ENCODE data around the gene NAA16.
"Not testable (repeated sequence)": the region's sequence is repeated elsewhere in the genome, so short reads cannot be mapped to it uniquely, and the experiment has no call there.

NAA16 gene

DNA sequence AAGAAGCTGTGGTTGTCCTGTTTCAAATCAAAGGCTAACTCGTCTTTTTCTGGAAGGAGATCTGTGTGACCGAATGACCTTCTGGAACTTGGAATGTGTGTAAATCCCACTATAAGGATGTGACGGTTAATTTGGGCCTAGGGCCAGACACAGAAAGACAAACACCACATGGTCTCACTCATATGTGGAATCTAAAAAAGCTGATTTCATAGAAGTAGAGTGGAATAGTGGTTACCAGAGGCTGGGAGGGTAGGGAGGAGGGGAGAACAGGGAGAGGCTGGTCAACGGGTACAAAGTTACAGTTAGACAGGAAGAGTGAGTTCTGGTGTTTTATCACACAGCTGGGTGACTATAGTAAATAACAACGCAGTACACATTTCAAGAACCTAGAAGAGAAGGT is 107.0 kb downstream of the NAA16 start:
- no peaks in the 10 kb centered on the region for H3K4me1 ChIP-seq (ENCODE audit: control insufficient read depth, low read depth, low read length)
- no peak overlapping the region for H3K4me3 ChIP-seq (ENCODE audit: low read length)
- no peaks in the 10 kb centered on the region for H3K27me3 ChIP-seq (ENCODE audit: control insufficient read depth, insufficient read depth, low read length)
- H3K36me3 ChIP-seq (ENCODE audit: control insufficient read depth, low read depth, low read length) = no peaks in the 10 kb centered on the region
- no peak overlapping the region for H3K9ac ChIP-seq (ENCODE audit: low read length)
- H3K9me3 ChIP-seq (ENCODE audit: control insufficient read depth, low read depth, low read length) = no peaks in the 10 kb centered on the region
- no peak overlapping the region for H3K27ac ChIP-seq (ENCODE audit: low read length)

GRCh38 chr13:41418731-41419130 is 107.7 kb downstream of the NAA16 start:
- Histone ChIP-seq H3K4me1 (ENCODE audit: control insufficient read depth, low read depth, low read length) (no peaks in the 10 kb centered on the region), H3K9me3 (ENCODE audit: control insufficient read depth, low read depth, low read length) (no peaks in the 10 kb centered on the region), H3K27me3 (ENCODE audit: control insufficient read depth, insufficient read depth, low read length) (no peaks in the 10 kb centered on the region), H3K4me3 (ENCODE audit: low read length) (no peak overlapping the region), H3K9ac (ENCODE audit: low read length) (no peak overlapping the region), H3K27ac (ENCODE audit: low read length) (no peak overlapping the region), H3K36me3 (ENCODE audit: control insufficient read depth, low read depth, low read length) (no peaks in the 10 kb centered on the region)

GRCh38 chr13:41419206-41419605 is 108.1 kb downstream of the NAA16 start:
- Histone ChIP-seq H3K9me3 (ENCODE audit: control insufficient read depth, low read depth, low read length) (no peaks in the 10 kb centered on the region), H3K36me3 (ENCODE audit: control insufficient read depth, low read depth, low read length) (no peaks in the 10 kb centered on the region), H3K9ac (ENCODE audit: low read length) (no peak overlapping the region), H3K27ac (ENCODE audit: low read length) (no peak overlapping the region), H3K4me3 (ENCODE audit: low read length) (no peak overlapping the region), H3K4me1 (ENCODE audit: control insufficient read depth, low read depth, low read length) (no peaks in the 10 kb centered on the region), H3K27me3 (ENCODE audit: control insufficient read depth, insufficient read depth, low read length) (no peaks in the 10 kb centered on the region)

- H3K9ac ChIP-seq (ENCODE audit: low read length) = no peak overlapping the region
- no peaks in the 10 kb centered on the region for H3K36me3 ChIP-seq (ENCODE audit: control insufficient read depth, low read depth, low read length)
- H3K4me3 ChIP-seq (ENCODE audit: low read length) = no peak overlapping the region
- no peaks in the 10 kb centered on the region for H3K9me3 ChIP-seq (ENCODE audit: control insufficient read depth, low read depth, low read length)
- no peaks in the 10 kb centered on the region for H3K27me3 ChIP-seq (ENCODE audit: control insufficient read depth, insufficient read depth, low read length)
- no peak overlapping the region for H3K27ac ChIP-seq (ENCODE audit: low read length)
- H3K4me1 ChIP-seq (ENCODE audit: control insufficient read depth, low read depth, low read length) = no peaks in the 10 kb centered on the region
Measured at GRCh38 chr13:41420146-41420545, 109.1 kb downstream of the NAA16 start.

DNA sequence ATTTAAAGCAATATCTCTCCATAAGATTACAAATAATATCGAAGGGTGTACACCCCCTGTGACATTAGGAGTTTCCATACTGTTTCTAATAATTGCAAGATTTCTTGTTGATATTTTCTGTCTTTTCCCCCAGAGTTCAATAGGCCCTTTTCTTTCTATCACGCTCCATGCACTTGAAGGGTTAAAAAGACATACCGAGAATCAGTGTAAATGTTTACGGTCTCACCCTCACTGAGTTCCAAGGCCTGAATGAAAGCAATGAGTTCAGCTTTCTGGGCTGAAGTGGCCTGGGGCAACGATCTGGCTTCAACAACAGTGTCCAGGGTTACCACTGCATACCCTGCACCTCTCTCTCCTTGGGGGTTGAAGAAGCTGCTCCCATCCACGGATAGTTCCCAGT is 110.3 kb downstream of the NAA16 start:
- H3K4me3 ChIP-seq (ENCODE audit: low read length); H3K9me3 ChIP-seq (ENCODE audit: control insufficient read depth, low read depth, low read length); H3K36me3 ChIP-seq (ENCODE audit: control insufficient read depth, low read depth, low read length); H3K27me3 ChIP-seq (ENCODE audit: control insufficient read depth, insufficient read depth, low read length); H3K9ac ChIP-seq (ENCODE audit: low read length); H3K4me1 ChIP-seq (ENCODE audit: control insufficient read depth, low read depth, low read length); H3K27ac ChIP-seq (ENCODE audit: low read length): not testable (repeated sequence)

- not testable (repeated sequence) for H3K27ac ChIP-seq (ENCODE audit: low read length); H3K4me3 ChIP-seq (ENCODE audit: low read length); H3K4me1 ChIP-seq (ENCODE audit: control insufficient read depth, low read depth, low read length); H3K36me3 ChIP-seq (ENCODE audit: control insufficient read depth, low read depth, low read length); H3K9me3 ChIP-seq (ENCODE audit: control insufficient read depth, low read depth, low read length); H3K27me3 ChIP-seq (ENCODE audit: control insufficient read depth, insufficient read depth, low read length); H3K9ac ChIP-seq (ENCODE audit: low read length)
Measured at GRCh38 chr13:41421983-41422382, 110.9 kb downstream of the NAA16 start.

GRCh38 chr13:41423259-41423658 is 112.2 kb downstream of the NAA16 start:
- H3K4me3 ChIP-seq (ENCODE audit: low read length); H3K36me3 ChIP-seq (ENCODE audit: control insufficient read depth, low read depth, low read length); H3K4me1 ChIP-seq (ENCODE audit: control insufficient read depth, low read depth, low read length); H3K9me3 ChIP-seq (ENCODE audit: control insufficient read depth, low read depth, low read length); H3K9ac ChIP-seq (ENCODE audit: low read length); H3K27ac ChIP-seq (ENCODE audit: low read length): not testable (repeated sequence)
- H3K27me3 ChIP-seq (ENCODE audit: control insufficient read depth, insufficient read depth, low read length) = peaks cover 10% of the 10 kb centered on the region

- H3K27ac ChIP-seq (ENCODE audit: low read length); H3K9me3 ChIP-seq (ENCODE audit: control insufficient read depth, low read depth, low read length); H3K4me3 ChIP-seq (ENCODE audit: low read length); H3K36me3 ChIP-seq (ENCODE audit: control insufficient read depth, low read depth, low read length); H3K9ac ChIP-seq (ENCODE audit: low read length); H3K4me1 ChIP-seq (ENCODE audit: control insufficient read depth, low read depth, low read length): not testable (repeated sequence)
- H3K27me3 ChIP-seq (ENCODE audit: control insufficient read depth, insufficient read depth, low read length) = peaks cover 10% of the 10 kb centered on the region
Measured at GRCh38 chr13:41424675-41425074, 113.6 kb downstream of the NAA16 start.

GRCh38 chr13:41426047-41426446 is 115.0 kb downstream of the NAA16 start:
- no peaks in the 10 kb centered on the region for H3K9me3 ChIP-seq (ENCODE audit: control insufficient read depth, low read depth, low read length)

More at GRCh38 chr13:41426047-41426446, 115.0 kb downstream of the NAA16 start:
- H3K36me3 ChIP-seq (ENCODE audit: control insufficient read depth, low read depth, low read length) = no peaks in the 10 kb centered on the region
- H3K9ac ChIP-seq (ENCODE audit: low read length) = no peak overlapping the region
- H3K4me3 ChIP-seq (ENCODE audit: low read length) = no peak overlapping the region
- peaks cover 10% of the 10 kb centered on the region for H3K27me3 ChIP-seq (ENCODE audit: control insufficient read depth, insufficient read depth, low read length)
- no peak overlapping the region for H3K27ac ChIP-seq (ENCODE audit: low read length)
- H3K4me1 ChIP-seq (ENCODE audit: control insufficient read depth, low read depth, low read length) = no peaks in the 10 kb centered on the region
